B cell (primary cell): ENCODE results near the gene MALRD1. TPM values are rescaled to one million over a fixed set of nuclear protein-coding genes. Genes with fewer than 3 reads are reported as not detected.

ENCODE experiments used
- ATAC-seq: fragments of 200-7000 bp; cut with Tn5 transposase; one replicate; pipeline ENCODE4 v1.10.0; 2021; ENCODE audit warnings: low read depth, mild to moderate bottlenecking, moderate number of reproducible peaks, moderate library complexity
- CTCF ChIA-PET: fragments of 350-600 bp; sonication (Branson Sonifier 250); formaldehyde crosslinking; loops from one replicate; lab custom pipeline; 2021; ENCODE audit warnings: antibody characterized with exemption, inconsistent platforms; lab: Charles Lee
- POLR2A ChIA-PET: fragments of 350-600 bp; sonication (Branson Sonifier 250); formaldehyde crosslinking; loops from one replicate; lab custom pipeline; 2021; ENCODE audit warnings: antibody characterized with exemption; lab: Charles Lee
- DNase-seq: peaks from one replicate; pipeline ENCODE4 v3.0.0; 2013
- H2AFZ ChIP-seq: 2 replicates; pipeline ENCODE4 v1.6.1; 2012; ENCODE audit warnings: mild to moderate bottlenecking, low read depth, low read length; ENCODE audit not compliant: insufficient read depth, poor library complexity, severe bottlenecking
- H3K27ac ChIP-seq, 2 donors: 1 replicate in 1 of 2; 2 replicates in 1 of 2; pipeline ENCODE4 v1.5.1; 2012 to 2013; ENCODE audit warnings: low read length in 2 of 2, mild to moderate bottlenecking in 2 of 2, moderate library complexity in 1 of 2
- H3K27me3 ChIP-seq, 4 experiments: fragments of 200-600 bp in 1 of 4; sonication (generic) in 1 of 4; replicated peaks in 1 of 4; 1 replicate in 2 of 4; 2 replicates in 2 of 4; pipeline versions ENCODE4 v1.6.1 to v1.7.0; 2013 to 2016; ENCODE audit warnings: low read length in 3 of 4, mild to moderate bottlenecking in 2 of 4, mixed read lengths in 1 of 4, moderate library complexity in 1 of 4; ENCODE audit not compliant: insufficient read depth in 4 of 4, control insufficient read depth in 3 of 4; ENCODE audit errors: control extremely low read depth in 1 of 4
- H3K36me3 ChIP-seq, 2 experiments: replicated peaks in 1 of 2; 1 replicate in 1 of 2; 2 replicates in 1 of 2; pipeline versions ENCODE4 v1.6.1 to v1.7.1; 2013; ENCODE audit warnings: low read length in 1 of 2; ENCODE audit not compliant: insufficient read depth in 2 of 2, control insufficient read depth in 1 of 2; ENCODE audit errors: control extremely low read depth in 1 of 2, extremely low read depth in 1 of 2
- H3K4me1 ChIP-seq, 2 donors: fragments of 200-600 bp in 1 of 2; sonication (generic) in 1 of 2; 1 replicate in 1 of 2; 2 replicates in 1 of 2; pipeline versions ENCODE4 v1.5.1 to v1.6.1; 2013 to 2017; ENCODE audit warnings: low read length in 2 of 2; ENCODE audit not compliant: control insufficient read depth in 2 of 2, insufficient read depth in 2 of 2
- H3K4me2 ChIP-seq: replicated peaks from 2 replicates; pipeline ENCODE3; 2012; ENCODE audit warnings: mild to moderate bottlenecking, low read depth, low read length; ENCODE audit not compliant: poor library complexity, severe bottlenecking
- H3K4me3 ChIP-seq, 5 experiments: fragments of 200-600 bp in 1 of 5; sonication (generic) in 1 of 5; 1 replicate in 3 of 5; 2 replicates in 2 of 5; pipeline versions ENCODE4 v1.5.1 to v1.7.0; 2011 to 2016; ENCODE audit warnings: low read length in 4 of 5, mild to moderate bottlenecking in 4 of 5, low read depth in 2 of 5, control low read depth in 1 of 5, moderate library complexity in 1 of 5; ENCODE audit not compliant: insufficient read depth in 1 of 5; ENCODE audit errors: control extremely low read depth in 1 of 5, extremely low read depth in 1 of 5
- H3K79me2 ChIP-seq: fragments of 200-600 bp; sonication (generic); one replicate; pipeline ENCODE4 v1.6.0; 2016; ENCODE audit warnings: low read length; ENCODE audit not compliant: control insufficient read depth, insufficient read depth
- H3K9ac ChIP-seq: fragments of 200-600 bp; sonication (generic); 2 replicates; pipeline ENCODE4 v1.6.1; 2017; ENCODE audit warnings: mild to moderate bottlenecking, low read length, moderate library complexity
- H3K9me3 ChIP-seq, 3 donors: one replicate each; pipeline versions ENCODE4 v1.6.1 to v1.7.1; 2013; ENCODE audit warnings: low read length in 2 of 3; ENCODE audit not compliant: control insufficient read depth in 2 of 3, insufficient read depth in 1 of 3; ENCODE audit errors: control extremely low read depth in 1 of 3
- H4K20me1 ChIP-seq: 2 replicates; pipeline ENCODE4 v1.6.0; 2012; ENCODE audit warnings: mild to moderate bottlenecking, low read length; ENCODE audit not compliant: insufficient read depth, control insufficient read depth, poor library complexity, severe bottlenecking
- H3K27ac Mint-ChIP-seq: one replicate; pipeline ENCODE4 v1.8.0; 2021; ENCODE audit warnings: mixed read lengths
- H3K27me3 Mint-ChIP-seq: one replicate; pipeline ENCODE4 v1.8.0; 2021; ENCODE audit warnings: mixed read lengths
- H3K4me1 Mint-ChIP-seq: one replicate; pipeline ENCODE4 v1.8.0; 2021; ENCODE audit warnings: mixed read lengths
- H3K4me3 Mint-ChIP-seq: one replicate; pipeline ENCODE4 v1.8.0; 2021; ENCODE audit warnings: mixed read lengths
- H3K9me3 Mint-ChIP-seq: one replicate; pipeline ENCODE4 v1.8.0; 2022; ENCODE audit warnings: mixed read lengths; ENCODE audit not compliant: insufficient read depth
- EZH2 ChIP-seq: IDR thresholded peaks from 2 replicates; pipeline ENCODE4 v1.6.1; 2012; ENCODE audit warnings: borderline replicate concordance, low read depth, mild to moderate bottlenecking, moderate library complexity, low read length; ENCODE audit not compliant: insufficient read depth, poor library complexity, severe bottlenecking
- WGBS: methylation state at CpG from one replicate; pipeline ENCODE4 v1.1.5; 2013; ENCODE audit warnings: missing lambda C conversion rate; ENCODE audit not compliant: insufficient coverage; 5-methylcytosine and 5-hydroxymethylcytosine counted together
- intact Hi-C: fragments of 100-400 bp; cut with micrococcal nuclease; formaldehyde crosslinking; loops from one replicate; pipeline ENCODE4 v1.10.0; 2022
- polyA plus RNA-seq: library from polyadenylated mRNA; depleted of rRNA; stranded (reverse); fragments of >200 nt; gene quantifications from 2 replicates; pipeline ENCODE4 v1.2.3, GENCODE V29; 2012
- total RNA-seq, 2 donors: library from RNA; stranded (reverse); fragments of 120-200 nt in 1 of 2; gene quantifications; 1 replicate in 1 of 2; 2 replicates in 1 of 2; pipeline versions ENCODE4 v1.2.3 to v1.2.4, GENCODE V29; 2013 to 2022
- TF ChIP-seq, protein P1 (sequence below): fragments of 200-600 bp; IDR thresholded peaks from one replicate; pipeline ENCODE4 v1.8.0; 2022; ENCODE audit warnings: antibody characterized with exemption, mild to moderate bottlenecking

MALRD1 gene
- total and polyA plus RNA-seq, 2 donors (not counting 1 experiment from before 2014, with no cell fraction given): not detected

DNA sequence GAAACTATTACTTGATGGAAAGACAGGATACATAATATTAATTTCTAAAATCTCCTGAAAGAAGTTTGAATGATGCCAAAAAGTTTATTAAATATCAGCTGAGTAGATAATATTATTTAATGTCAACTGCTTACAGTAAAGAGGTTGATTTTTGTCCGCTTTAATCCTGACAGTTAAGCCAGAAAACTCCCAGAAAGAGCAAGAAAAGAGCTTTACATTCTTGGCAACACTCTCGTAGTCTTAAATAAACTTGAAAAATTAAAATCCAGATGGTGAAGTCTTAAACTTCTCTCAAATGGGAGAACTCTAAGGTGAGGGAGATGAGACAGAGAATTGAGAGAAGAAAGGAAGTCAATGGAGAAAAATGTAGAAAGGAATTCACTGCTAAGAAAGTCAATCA, 568.4 kb downstream of the MALRD1 start:
- Mint-ChIP-seq H3K27me3 (no peaks in the 10 kb centered on the region), H3K27ac (no peak overlapping the region), H3K4me1 (no peaks in the 10 kb centered on the region), H3K9me3 (no peaks in the 10 kb centered on the region), H3K4me3 (no peak overlapping the region)
- Histone ChIP-seq H3K36me3 (no peaks in the 10 kb centered on the region), H3K9me3 (no peaks in the 10 kb centered on the region), H3K4me3 (no peak overlapping the region), H3K27me3 (no peaks in the 10 kb centered on the region), H2AFZ (no peak overlapping the region), H3K27ac (no peak overlapping the region), H3K4me1 (no peaks in the 10 kb centered on the region), H3K4me2 (no peak overlapping the region), H3K79me2 (no peaks in the 10 kb centered on the region), H3K9ac (no peak overlapping the region), H4K20me1 (no peaks in the 10 kb centered on the region)
- TF ChIP-seq, protein P1, sequence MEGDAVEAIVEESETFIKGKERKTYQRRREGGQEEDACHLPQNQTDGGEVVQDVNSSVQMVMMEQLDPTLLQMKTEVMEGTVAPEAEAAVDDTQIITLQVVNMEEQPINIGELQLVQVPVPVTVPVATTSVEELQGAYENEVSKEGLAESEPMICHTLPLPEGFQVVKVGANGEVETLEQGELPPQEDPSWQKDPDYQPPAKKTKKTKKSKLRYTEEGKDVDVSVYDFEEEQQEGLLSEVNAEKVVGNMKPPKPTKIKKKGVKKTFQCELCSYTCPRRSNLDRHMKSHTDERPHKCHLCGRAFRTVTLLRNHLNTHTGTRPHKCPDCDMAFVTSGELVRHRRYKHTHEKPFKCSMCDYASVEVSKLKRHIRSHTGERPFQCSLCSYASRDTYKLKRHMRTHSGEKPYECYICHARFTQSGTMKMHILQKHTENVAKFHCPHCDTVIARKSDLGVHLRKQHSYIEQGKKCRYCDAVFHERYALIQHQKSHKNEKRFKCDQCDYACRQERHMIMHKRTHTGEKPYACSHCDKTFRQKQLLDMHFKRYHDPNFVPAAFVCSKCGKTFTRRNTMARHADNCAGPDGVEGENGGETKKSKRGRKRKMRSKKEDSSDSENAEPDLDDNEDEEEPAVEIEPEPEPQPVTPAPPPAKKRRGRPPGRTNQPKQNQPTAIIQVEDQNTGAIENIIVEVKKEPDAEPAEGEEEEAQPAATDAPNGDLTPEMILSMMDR: no peak
- no peak for TF ChIP-seq EZH2
- no peak for DNase-seq
- ChIA-PET CTCF (no interaction called here), POLR2A (no interaction called here)
- ATAC-seq: no peak
- intact Hi-C loops: no loop called here
- no CpG with 5 or more reads among the region's 2 CpGs for WGBS

DNA sequence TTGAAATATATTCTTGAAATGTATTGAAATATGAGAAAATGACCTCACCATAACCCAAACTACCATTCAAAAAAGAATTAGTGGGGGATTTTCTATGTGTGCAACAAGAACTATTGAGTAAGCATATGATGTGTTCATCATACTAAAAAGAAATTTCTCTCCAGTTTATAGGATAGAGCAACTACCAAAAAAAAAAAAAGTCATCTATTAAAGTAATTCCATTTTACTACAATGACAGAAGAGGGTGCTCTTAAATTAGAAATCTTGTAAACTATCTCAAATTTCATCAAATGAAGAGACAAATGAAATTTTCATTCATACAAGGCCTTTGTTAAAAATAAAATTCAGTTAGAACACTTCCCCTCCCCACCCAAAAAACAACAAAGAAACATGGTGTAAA, 572.2 kb downstream of the MALRD1 start:
- Histone ChIP-seq H3K9me3 (no peaks in the 10 kb centered on the region), H3K36me3 (no peaks in the 10 kb centered on the region), H4K20me1 (no peaks in the 10 kb centered on the region), H3K79me2 (no peaks in the 10 kb centered on the region), H3K4me3 (no peak overlapping the region), H3K27ac (no peak overlapping the region), H3K9ac (no peak overlapping the region), H3K27me3 (no peaks in the 10 kb centered on the region), H3K4me2 (no peak overlapping the region), H2AFZ (no peak overlapping the region), H3K4me1 (no peaks in the 10 kb centered on the region)
- ATAC-seq: no peak
- Mint-ChIP-seq H3K4me1 (no peaks in the 10 kb centered on the region), H3K27me3 (no peaks in the 10 kb centered on the region), H3K9me3 (no peaks in the 10 kb centered on the region), H3K27ac (no peak overlapping the region), H3K4me3 (no peak overlapping the region)
- TF ChIP-seq EZH2: no peak
- TF ChIP-seq, protein P1: no peak
- CTCF ChIA-PET: no interaction called here
- POLR2A ChIA-PET: no interaction called here
- no peak for DNase-seq
- intact Hi-C loops: no loop called here
